Liver (tissue), 3 donors: ENCODE results near the gene CYP4F3.
A peak's percentile ranks its signal among the peaks of the same experiment; 100 is the strongest.

Experiments
- CTCF ChIP-seq: fragments of 150-350 bp; IDR thresholded peaks from 2 replicates; pipeline ENCODE4 v1.5.1; 2017; ENCODE audit warnings: improper control_type of control experiment, low read depth, low read length; ENCODE audit not compliant: missing input control
- EGR1 ChIP-seq, 2 donors: IDR thresholded peaks; 2 replicates each; pipeline ENCODE4 v1.6.1; 2016 to 2018; ENCODE audit warnings: antibody characterized with exemption in 2 of 2, low read depth in 2 of 2
- GABPA ChIP-seq, 2 donors: IDR thresholded peaks in 1 of 2; conservative IDR thresholded peaks in 1 of 2; 2 replicates each; pipeline ENCODE4 v1.6.1; 2016; ENCODE audit warnings: antibody characterized with exemption in 2 of 2, mild to moderate bottlenecking in 1 of 2, moderate library complexity in 1 of 2
- JUND ChIP-seq, 2 donors: IDR thresholded peaks; 2 replicates each; pipeline ENCODE4 v1.6.1; 2016; ENCODE audit warnings: antibody characterized with exemption in 2 of 2
- MAX ChIP-seq: IDR thresholded peaks from 2 replicates; pipeline ENCODE4 v1.6.1; 2016; ENCODE audit warnings: antibody characterized with exemption
- RAD21 ChIP-seq, 2 donors: IDR thresholded peaks; 2 replicates each; pipeline ENCODE4 v1.6.1; 2016; ENCODE audit warnings: antibody characterized with exemption in 2 of 2, mild to moderate bottlenecking in 2 of 2
- REST ChIP-seq: IDR thresholded peaks from 2 replicates; pipeline ENCODE4 v1.6.1; 2016; ENCODE audit warnings: antibody characterized with exemption, mild to moderate bottlenecking
- TAF1 ChIP-seq: conservative IDR thresholded peaks from 2 replicates; pipeline ENCODE4 v1.6.1; 2016; ENCODE audit warnings: antibody characterized with exemption, mild to moderate bottlenecking
- donor health status: healthy.
- donor health status: healthy.

- TF ChIP-seq CTCF: no peak
- TF ChIP-seq MAX: no peak
- TF ChIP-seq JUND (IDR thresholded peaks at IDR 0.05): no peak
- peak in 1 of 2 donors; percentile 49 for TF ChIP-seq RAD21 (IDR thresholded peaks at IDR 0.05)
- no peak for TF ChIP-seq EGR1 (IDR thresholded peaks at IDR 0.05; ENCODE audit: low read depth in 2 of 2)
- peak; percentile 36 for TF ChIP-seq REST
- TF ChIP-seq GABPA (IDR thresholded peaks at IDR 0.05 in 1 of 2, conservative IDR thresholded peaks at IDR 0.05 in 1 of 2): no peak
- no peak for TF ChIP-seq TAF1
These were observed 32.0 kb downstream of the CYP4F3 start, which contains the start of gene CYP4F12 for GRCh38 chr19:15672580-15673175.
